B cell (primary cell): ENCODE data around the gene C21orf58.

Source experiments
- CTCF ChIP-seq: fragments of 200-600 bp; IDR thresholded peaks from one replicate; pipeline ENCODE4 v1.8.0; 2022; ENCODE audit warnings: antibody characterized with exemption, mild to moderate bottlenecking
- EZH2 ChIP-seq: IDR thresholded peaks from 2 replicates; pipeline ENCODE4 v1.6.1; 2012; ENCODE audit warnings: borderline replicate concordance, low read depth, mild to moderate bottlenecking, moderate library complexity, low read length; ENCODE audit not compliant: insufficient read depth, poor library complexity, severe bottlenecking

GRCh38 chr21:46355161-46356004 lies 31.7 kb upstream of the C21orf58 start:
- no peak for TF ChIP-seq CTCF
- TF ChIP-seq EZH2: no peak
